Measurements from ENCODE around the gene RMND5A.
A peak's percentile ranks its signal among the peaks of the same experiment; 100 is the strongest.

RMND5A gene

DNA sequence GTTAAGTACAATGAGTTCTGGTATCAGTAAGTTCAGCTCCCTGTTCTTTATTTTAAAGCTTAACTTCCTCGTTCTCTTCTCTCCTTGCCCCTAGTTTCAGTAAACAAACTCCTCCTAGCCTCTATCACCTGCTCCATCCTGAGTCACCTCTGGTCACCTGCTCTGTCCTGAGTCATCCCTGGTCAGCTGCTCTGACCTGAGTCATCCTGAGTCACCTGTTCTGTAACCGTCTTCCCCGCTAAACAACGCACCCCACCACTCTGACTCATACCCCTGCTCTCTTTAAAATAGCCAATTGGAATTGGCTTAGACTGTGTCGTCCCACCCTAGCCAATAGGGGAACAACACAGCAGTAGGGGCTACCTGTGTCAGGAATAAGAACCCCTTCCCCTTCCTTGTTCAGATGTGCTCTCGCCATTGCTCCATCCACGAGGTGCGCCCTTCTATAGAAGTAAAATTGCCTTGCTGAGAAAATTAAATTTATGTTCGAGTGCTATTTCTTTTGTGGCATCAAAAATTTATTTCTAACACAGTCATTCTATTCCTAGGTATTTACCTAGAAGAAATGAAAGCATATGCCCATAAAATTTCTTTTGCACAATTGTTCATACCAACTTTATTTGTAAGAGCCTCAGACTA is 24.9 kb upstream of the RMND5A start (continued):
- TF ChIP-seq TRIM28 (IDR thresholded peaks at IDR 0.05; ENCODE audit: borderline replicate concordance, low read length): peak; percentile 74; the same call in 1 of the 2 replicates
- TF ChIP-seq RBAK (tag by site-specific recombination; IDR thresholded peaks at IDR 0.05): 0 out of 2 replicates have a peak, but pooled peaks have one; percentile 14
- 0 out of 2 replicates have a peak, but pooled peaks have one; percentile 67 for TF ChIP-seq ZNF24 (tag by site-specific recombination; IDR thresholded peaks at IDR 0.05)
- 0 out of 2 replicates have a peak, but pooled peaks have one; percentile 39 for TF ChIP-seq ZBTB21 (tag by site-specific recombination; IDR thresholded peaks at IDR 0.05)
- TF ChIP-seq BCL11A (tag by site-specific recombination; IDR thresholded peaks at IDR 0.05; ENCODE audit: low read depth): no peak
- TF ChIP-seq, protein P1, sequence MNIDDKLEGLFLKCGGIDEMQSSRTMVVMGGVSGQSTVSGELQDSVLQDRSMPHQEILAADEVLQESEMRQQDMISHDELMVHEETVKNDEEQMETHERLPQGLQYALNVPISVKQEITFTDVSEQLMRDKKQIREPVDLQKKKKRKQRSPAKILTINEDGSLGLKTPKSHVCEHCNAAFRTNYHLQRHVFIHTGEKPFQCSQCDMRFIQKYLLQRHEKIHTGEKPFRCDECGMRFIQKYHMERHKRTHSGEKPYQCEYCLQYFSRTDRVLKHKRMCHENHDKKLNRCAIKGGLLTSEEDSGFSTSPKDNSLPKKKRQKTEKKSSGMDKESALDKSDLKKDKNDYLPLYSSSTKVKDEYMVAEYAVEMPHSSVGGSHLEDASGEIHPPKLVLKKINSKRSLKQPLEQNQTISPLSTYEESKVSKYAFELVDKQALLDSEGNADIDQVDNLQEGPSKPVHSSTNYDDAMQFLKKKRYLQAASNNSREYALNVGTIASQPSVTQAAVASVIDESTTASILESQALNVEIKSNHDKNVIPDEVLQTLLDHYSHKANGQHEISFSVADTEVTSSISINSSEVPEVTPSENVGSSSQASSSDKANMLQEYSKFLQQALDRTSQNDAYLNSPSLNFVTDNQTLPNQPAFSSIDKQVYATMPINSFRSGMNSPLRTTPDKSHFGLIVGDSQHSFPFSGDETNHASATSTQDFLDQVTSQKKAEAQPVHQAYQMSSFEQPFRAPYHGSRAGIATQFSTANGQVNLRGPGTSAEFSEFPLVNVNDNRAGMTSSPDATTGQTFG (tag by site-specific recombination; IDR thresholded peaks at IDR 0.05; ENCODE audit: borderline replicate concordance): 0 out of 2 replicates have a peak, but pooled peaks have one; percentile 48
- peak; percentile 37; the same call in 1 of the 2 replicates for TF ChIP-seq ZNF394 (tag by site-specific recombination; IDR thresholded peaks at IDR 0.05; ENCODE audit: borderline replicate concordance)
- TF ChIP-seq, protein P2, sequence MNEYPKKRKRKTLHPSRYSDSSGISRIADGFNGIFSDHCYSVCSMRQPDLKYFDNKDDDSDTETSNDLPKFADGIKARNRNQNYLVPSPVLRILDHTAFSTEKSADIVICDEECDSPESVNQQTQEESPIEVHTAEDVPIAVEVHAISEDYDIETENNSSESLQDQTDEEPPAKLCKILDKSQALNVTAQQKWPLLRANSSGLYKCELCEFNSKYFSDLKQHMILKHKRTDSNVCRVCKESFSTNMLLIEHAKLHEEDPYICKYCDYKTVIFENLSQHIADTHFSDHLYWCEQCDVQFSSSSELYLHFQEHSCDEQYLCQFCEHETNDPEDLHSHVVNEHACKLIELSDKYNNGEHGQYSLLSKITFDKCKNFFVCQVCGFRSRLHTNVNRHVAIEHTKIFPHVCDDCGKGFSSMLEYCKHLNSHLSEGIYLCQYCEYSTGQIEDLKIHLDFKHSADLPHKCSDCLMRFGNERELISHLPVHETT (tag by site-specific recombination; IDR thresholded peaks at IDR 0.05): peak; percentile 80; the same call in 1 of the 2 replicates
- TF ChIP-seq, protein P3, sequence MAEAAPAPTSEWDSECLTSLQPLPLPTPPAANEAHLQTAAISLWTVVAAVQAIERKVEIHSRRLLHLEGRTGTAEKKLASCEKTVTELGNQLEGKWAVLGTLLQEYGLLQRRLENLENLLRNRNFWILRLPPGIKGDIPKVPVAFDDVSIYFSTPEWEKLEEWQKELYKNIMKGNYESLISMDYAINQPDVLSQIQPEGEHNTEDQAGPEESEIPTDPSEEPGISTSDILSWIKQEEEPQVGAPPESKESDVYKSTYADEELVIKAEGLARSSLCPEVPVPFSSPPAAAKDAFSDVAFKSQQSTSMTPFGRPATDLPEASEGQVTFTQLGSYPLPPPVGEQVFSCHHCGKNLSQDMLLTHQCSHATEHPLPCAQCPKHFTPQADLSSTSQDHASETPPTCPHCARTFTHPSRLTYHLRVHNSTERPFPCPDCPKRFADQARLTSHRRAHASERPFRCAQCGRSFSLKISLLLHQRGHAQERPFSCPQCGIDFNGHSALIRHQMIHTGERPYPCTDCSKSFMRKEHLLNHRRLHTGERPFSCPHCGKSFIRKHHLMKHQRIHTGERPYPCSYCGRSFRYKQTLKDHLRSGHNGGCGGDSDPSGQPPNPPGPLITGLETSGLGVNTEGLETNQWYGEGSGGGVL (tag by site-specific recombination; IDR thresholded peaks at IDR 0.05): 0 out of 2 replicates have a peak, but pooled peaks have one; percentile 43
- TF ChIP-seq, protein P4, sequence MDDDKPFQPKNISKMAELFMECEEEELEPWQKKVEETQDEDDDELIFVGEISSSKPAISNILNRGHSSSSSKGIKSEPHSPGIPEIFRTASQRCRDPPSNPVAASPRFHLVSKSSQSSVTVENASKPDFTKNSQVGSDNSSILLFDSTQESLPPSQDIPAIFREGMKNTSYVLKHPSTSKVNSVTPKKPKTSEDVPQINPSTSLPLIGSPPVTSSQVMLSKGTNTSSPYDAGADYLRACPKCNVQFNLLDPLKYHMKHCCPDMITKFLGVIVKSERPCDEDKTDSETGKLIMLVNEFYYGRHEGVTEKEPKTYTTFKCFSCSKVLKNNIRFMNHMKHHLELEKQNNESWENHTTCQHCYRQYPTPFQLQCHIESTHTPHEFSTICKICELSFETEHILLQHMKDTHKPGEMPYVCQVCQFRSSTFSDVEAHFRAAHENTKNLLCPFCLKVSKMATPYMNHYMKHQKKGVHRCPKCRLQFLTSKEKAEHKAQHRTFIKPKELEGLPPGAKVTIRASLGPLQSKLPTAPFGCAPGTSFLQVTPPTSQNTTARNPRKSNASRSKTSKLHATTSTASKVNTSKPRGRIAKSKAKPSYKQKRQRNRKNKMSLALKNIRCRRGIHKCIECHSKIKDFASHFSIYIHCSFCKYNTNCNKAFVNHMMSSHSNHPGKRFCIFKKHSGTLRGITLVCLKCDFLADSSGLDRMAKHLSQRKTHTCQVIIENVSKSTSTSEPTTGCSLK (tag by site-specific recombination; IDR thresholded peaks at IDR 0.05): no peak
- TF ChIP-seq ZNF785 (tag by site-specific recombination; IDR thresholded peaks at IDR 0.05): no peak
- TF ChIP-seq ZNF629 (tag by site-specific recombination; IDR thresholded peaks at IDR 0.05): peak; percentile 53; the same call in 1 of the 2 replicates

DNA sequence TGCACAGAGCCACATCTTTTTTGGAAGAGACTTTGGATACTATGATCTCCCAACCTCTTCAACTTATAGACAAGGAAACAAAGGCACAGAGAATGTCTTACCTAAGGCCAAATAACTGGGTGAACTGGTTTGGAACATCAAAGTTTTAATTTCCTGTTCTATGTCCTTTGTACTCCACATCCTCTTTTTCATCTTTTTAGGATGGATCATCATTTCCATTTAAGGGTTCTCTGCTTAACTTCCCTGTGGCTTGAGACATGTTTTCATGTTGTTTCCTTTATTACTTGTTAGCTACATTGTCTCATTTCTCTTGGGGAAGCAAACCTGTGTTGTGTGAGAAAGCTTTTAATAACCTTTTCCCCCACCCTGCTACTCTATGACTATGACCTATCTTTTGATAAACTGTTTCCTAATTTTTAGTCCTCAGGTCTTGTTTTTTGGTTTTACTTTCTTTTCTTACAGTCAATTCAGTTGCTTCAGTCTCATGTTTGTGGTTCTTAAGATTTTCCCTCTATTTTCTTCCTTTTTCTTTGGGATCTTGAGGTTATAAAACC is 22.5 kb upstream of the RMND5A start:
- no peak overlapping the region for H3K27ac ChIP-seq (ENCODE audit: extremely low read depth, low read depth, low read length)
- ChIA-PET CTCF (interaction anchor here (0.5 to 1.1 kb wide), 2 partner anchors 18 to 21 kb away, joined by 3 to 4 read pairs; no protein-coding TSS in a partner anchor), POLR2A (no interaction called here)
- no peak overlapping the region for H3K4me3 ChIP-seq (ENCODE audit: low read depth, low read length)
- no peaks in the 10 kb centered on the region for H3K36me3 ChIP-seq (ENCODE audit: control insufficient read depth in 2 of 2, insufficient read depth in 1 of 2, low read length in 2 of 2)
- H3K9me3 ChIP-seq (ENCODE audit: control insufficient read depth, insufficient read depth, low read depth, low read length): no peaks in the 10 kb centered on the region
- H3K4me1 ChIP-seq (ENCODE audit: control insufficient read depth, insufficient read depth, low read length): no peaks in the 10 kb centered on the region
- TF ChIP-seq ZNF660 (tag by site-specific recombination; IDR thresholded peaks at IDR 0.05): peak; percentile 59; the same call in 1 of the 2 replicates
- TF ChIP-seq ZNF266 (tag by site-specific recombination; IDR thresholded peaks at IDR 0.05; ENCODE audit: low read depth): no peak
